IPS-11a (cell line): Measurements from ENCODE around the gene CFAP100.

Experiments used
- H3K4me3 ChIP-seq: one replicate; pipeline ENCODE4 v1.5.1; 2013; ENCODE audit warnings: low read depth, low read length, control low read depth

The CFAP100 gene

DNA sequence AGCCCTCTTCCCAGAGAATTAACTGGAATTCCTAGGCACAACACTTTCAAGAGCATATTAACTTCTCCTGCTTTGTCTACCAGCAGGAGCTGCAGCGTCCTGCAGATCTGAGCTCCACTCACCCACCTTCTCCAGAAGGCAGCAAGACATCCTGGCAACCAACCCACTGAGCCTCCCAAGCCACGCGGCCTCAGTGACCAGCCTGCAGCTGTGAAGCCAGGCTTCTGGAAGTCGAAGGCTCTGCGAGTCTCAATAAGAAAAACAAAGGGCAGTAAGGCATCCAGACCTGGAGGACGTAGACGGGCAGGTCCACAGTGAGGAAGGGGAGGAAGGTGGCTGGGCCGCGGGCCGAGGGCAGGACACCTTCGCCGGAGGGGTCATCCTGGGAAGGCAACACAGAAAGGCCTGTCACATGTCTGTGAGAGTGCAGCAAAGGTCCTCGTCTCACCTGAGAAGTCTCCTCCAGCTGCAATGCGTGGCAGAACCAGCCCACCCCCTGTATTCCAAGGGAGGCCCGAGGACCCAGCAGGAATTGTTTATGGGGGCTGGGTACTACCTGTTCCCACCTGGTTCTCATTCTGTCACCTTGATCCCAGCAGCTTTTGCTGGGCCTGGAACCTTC, 44.7 kb downstream of the CFAP100 start:
- H3K4me3 ChIP-seq = no peak overlapping the region

DNA sequence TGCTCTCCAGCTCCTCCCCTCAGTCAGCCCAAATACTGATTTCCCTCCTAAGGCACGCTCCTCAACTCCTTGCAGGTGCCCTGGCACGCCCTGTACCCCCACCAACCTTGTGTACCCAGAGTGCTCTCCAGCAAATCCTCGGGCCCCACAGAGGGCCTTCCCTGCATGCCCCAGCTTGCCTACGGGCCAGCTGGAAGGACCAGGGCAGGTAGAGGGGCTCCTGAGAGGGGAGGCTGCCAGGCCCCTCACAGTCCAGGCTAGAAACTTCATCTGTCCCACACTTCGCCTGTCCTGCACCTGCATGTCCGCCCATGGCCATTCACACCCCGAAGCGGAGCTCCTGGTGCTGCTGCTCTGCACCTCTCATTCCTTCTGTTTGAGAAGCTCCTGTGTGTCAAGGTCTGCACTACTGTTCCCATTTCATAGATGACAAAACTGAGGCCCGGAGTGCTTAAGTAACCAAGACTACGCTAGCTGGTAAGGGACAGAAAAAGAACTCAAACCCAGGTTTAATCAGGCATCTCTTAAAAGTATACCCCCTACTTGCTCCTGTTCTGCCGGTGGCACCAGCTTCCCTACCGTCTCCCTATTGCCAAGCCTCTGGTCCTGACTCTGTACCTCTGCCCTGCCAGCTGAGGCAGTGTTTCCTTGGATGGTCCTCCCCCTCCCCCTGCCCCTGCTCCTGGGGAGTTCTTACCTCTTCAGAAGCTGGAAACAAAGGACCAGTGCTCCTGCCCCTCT, 45.4 kb downstream of the CFAP100 start:
- H3K4me3 ChIP-seq = no peak overlapping the region

DNA sequence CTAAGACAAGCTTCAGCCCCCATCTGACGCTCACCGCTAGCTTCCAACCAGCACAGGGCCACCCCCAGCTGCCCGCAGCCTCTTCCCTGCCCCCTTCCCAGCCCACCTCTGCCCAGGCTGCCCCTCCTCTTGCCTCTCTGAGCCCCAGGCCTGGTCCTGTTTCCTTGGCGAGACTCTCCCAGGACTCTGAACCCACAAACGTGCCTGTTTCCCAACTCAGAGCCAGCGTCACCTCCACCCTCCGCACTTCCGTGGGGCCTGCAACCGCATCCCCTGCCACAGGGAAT, 45.9 kb downstream of the CFAP100 start:
- H3K4me3 ChIP-seq = no peak overlapping the region

DNA sequence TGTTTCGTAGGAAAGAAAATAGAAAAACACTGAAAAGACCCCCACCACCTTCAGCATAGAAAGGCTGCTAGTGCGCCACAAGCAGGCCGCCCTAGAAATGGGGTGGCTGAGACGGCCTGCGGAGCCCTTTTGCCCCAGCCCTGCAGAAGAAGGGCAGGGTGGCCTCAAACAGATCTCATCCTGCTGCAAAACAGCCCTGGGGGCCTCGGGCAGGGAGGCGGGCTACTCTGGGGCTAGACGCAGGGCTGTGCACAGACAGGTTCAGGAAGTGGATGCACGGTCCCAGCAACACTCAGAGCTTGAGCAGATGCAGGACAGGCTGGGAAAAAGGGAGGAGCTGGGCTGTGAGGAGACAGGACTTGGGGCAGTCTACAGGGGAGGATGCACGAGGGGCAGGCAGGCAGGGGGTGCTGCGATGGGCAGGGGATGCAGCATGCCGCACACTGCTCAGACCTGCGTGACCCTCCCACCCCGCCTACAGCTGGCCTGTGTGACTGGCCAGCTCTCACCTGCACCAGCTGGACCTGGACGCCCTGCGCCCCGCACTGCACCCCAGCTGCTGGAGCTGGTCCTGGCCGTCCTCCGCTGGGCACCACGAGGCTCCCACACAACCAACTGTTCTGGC, 46.7 kb downstream of the CFAP100 start:
- no peak overlapping the region for H3K4me3 ChIP-seq

DNA sequence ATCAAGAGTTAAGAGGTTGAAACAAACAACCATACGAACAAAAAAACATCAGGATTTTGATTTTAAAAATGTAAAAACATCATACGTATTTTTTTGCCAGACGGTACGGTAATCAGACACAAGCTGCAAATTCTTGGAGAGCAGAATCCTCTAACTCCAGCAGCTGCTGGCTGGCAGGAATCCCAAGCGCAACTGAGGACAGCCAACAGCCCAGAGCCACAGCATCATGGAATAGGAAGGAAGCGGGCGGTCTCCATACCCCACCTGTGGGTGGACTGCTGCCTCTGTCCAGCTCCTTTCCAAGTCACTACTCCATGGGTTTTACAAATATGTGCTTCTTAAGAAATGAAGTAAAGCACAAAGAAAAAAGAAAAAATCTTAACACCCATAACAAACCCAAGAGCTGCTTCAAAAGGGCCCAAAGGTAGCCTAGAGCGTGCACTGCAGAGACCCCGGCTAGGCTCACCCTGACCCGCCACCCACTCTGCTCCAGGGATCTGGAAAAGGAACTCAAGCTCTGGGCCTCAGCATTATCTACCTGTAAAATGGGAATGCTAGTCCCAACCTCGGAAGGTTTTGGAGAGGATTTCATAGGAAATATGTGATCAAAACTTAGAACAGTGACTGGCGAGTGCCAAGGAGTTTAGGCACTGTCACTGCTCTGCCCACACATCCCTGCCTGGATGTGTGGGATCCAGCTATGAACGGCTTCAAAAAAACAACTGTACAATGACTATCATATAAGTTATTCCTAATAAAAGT, 47.6 kb downstream of the CFAP100 start:
- no peak overlapping the region for H3K4me3 ChIP-seq

DNA sequence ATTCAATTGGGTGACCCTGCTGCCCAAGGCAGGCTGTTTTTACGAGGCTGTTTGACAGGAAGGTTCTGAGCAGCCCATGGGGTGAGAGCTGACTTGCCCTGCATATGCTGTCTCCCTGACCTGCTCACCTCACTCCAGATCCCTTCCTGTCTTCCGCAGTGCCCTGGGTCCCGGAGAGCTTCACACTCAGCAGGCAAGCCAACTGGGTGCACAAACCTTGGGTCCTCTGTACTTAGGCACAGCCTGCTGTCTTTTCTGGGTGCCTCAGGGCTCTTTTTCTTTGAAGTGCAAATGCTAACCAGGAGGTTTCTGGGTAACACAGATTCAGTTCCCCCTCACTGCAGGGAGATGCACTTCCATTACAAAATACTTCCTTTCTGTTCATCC, 48.1 kb downstream of the CFAP100 start:
- H3K4me3 ChIP-seq = no peak overlapping the region

DNA sequence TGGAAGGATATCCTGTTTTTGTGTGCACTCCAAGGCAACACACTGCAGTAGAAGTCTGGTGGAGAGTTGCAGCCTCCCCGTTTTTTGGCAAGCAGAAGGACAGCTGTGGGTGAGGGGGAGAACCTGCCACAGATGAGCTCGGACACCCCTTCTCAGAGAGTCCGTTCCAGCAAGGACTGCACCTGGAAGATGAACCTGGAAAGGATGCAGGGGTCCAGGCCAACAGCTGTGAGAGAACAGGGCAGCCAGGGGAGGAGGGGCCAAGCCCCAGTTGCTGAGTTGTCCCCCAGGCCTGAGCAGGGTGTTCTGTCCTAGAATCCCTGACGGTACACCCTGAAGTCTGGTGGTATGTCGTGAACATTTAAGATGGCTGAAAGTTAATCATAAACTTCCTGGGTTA, 50.8 kb downstream of the CFAP100 start:
- H3K4me3 ChIP-seq = no peak overlapping the region

DNA sequence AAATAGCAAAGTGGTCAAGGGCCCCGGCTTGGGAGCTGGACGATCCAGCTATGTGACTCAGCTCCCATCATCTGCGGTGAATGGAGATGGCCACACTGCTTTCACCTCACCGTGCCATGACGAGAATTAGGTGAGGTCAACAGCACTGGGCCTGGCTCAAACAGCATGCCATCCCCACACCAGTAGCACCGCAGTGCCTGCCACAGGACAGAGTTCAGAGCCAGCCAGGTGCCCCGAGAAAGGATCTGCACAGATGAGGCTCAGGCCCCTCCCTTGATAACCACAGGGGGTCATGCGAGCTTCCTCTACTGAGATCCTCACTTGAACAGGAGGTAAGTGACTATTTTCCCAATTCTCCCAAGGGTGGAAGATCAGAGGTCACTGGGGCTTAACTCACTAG, 51.6 kb downstream of the CFAP100 start:
- H3K4me3 ChIP-seq = no peak overlapping the region

DNA sequence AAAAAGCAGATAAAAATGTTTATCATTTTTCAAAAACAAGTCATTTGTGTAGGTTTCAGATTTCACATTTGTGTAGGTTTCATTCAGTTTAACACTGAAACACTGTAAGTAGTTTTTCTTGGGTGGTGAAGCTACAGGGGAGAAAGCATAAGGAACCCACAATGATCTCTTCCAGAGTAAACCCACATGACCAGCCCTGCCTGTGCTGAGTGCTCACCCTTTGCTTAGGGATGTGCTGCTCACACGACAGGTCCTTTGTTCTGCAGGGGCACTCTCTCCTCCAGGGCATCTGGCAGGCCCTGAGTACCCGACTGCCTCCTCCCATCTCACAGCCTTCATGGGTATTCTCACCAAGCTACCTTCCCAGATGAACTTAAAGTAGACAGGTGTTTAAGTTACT, 52.1 kb downstream of the CFAP100 start:
- H3K4me3 ChIP-seq = no peak overlapping the region

DNA sequence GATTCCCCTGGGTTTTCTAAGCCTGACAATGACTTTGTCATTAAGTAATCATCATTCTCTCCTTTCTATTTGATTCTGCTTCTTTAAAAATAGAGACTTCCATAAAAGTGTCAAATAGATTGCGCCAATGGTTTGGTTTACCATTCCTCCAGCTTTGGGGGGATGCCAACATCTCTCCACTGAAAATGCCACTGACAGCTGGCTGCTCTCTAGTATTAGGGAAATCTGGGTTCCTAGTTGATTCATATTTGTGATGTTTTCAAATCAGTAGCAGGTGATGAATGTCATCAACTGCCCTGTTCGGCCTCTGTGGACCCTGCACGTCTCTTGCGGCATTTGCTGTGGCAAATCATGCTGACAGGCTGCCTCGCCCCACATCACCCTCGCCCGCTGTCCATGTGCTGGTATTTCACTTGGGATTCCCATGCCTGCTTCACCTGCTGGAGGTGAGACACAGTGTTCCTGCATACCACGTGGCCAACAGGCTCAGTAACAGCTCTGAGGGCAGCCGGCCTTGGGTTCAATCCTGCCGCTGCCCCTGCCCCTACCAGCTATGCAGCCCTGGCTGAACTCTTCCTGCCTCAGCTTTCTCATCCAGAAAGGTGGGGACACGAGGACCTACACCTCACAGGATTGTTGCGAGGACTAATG, 52.9 kb downstream of the CFAP100 start:
- H3K4me3 ChIP-seq = no peak overlapping the region

DNA sequence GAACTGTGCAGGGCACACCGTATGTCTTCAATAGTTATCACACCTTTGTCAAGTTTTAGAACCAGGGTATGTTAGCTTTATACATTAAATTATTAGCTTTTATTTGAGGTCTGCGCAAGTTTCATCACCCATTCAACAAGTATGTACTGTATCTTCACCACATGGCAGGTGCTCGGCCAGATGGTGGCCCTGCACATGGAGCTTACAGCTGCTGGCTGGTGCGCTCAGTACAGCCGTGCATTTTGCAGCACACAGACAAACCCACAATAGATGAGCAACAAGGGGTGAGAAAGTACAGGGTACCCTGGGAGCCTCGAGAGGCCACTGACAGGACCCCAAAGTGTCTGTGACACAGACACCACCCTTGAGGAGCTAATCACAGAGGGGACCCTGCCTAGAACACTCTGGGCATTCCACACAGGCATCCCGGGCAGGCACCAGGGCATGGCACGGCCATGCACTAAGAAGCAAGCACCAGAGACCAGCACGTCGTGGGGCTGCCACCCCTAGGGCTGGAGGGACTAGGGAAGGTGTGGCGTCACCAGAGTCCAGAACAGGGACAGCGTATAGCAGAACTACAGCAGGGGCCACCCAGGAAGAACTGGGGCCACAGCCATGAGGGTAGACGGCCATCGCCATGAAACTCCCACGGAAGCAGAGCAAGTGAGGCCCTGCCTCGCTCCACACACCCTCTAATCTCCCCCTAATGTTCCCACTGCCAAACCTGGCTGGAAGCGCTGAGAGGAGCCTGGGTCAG, 53.6 kb downstream of the CFAP100 start:
- no peak overlapping the region for H3K4me3 ChIP-seq

DNA sequence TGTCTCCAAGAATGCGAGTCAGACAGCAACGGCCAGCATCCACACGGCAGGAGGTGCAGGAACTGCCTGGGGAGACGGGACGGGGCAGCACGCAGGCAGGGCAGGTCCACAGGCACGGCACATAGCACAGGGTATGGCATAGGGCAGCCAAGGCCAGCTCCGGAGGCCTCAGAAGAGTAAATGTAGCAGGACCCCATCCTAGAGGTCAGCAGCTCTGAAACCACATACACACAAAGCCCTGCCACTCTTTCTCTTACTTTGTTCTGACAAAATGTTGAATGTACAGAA, 54.1 kb downstream of the CFAP100 start:
- H3K4me3 ChIP-seq = no peak overlapping the region

DNA sequence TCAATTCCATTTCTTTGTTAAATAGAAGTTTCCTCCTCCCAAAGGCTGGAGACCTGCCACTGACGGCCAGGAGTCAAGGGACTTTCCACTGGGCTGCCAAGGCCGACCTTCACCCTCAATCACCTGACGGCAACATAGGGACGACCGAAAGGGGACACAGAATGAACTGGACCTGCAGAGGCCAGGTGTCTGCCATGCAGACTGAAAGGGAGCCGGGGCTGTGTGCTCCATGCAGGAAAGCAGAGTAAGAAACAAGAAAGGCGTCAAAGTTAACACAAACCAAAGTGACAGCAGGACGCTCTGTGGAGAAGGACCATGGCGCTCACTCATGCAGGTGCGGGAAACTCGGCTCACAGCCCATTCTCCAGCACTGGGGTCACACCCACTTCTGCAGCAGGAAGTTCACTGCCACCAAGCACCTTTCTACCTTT, 54.9 kb downstream of the CFAP100 start:
- no peak overlapping the region for H3K4me3 ChIP-seq

DNA sequence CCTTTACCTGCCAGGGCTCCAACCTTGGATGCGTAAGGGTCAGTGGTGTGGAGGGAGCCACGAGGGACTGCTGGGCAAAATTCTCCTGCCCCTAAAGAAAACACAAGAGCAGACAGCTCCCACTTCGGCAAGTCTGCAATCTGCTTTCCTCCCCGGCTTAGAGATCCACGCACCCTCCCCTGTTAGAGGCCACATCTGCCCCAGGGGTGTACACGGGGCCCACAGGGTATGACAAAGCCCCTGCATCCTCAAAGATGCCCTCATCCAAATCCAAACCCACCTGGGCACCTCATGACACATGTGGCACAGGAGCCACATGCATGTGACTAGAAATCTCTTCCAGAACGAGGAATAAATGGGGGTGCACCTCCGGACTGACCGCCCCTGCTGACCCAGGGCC, 55.5 kb downstream of the CFAP100 start:
- no peak overlapping the region for H3K4me3 ChIP-seq

DNA sequence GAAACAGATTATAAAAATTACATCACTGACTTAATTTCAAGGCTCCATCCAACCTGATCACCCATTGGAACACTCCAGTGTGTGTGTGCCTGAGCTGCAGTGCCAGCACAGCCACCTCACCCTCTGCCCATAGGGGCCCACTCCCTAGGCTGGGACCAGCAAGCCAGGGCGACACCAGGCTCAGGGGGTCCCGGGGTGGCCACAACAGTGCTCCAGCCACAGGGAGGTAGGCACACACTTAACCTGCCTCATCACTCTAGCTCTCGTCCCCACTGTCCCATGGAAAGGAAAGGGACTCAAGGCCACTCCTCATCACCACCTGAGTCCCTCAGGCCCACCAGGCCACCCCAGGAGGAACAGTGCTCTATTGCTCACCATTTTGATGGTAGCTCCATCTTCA, 56.0 kb downstream of the CFAP100 start:
- H3K4me3 ChIP-seq = no peak overlapping the region

DNA sequence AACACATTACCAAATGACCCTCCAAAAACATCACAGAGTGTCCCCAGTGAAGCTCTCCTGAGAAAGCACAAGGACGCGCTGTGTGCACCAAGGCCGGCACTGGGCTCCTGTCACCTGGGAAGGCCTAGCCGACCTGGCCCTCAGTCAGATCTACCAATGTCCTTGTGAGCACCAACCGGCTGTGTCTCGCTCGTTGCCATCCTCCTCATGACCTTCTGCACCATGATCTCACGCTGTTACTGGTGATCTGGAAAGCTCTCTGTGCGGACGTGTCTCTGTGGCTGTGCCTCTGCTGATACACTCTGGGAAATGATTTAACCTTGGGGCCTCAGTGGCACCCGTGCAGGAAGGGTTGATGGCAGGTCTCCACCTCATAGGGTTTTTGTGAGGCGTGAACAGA, 56.8 kb downstream of the CFAP100 start:
- no peak overlapping the region for H3K4me3 ChIP-seq

DNA sequence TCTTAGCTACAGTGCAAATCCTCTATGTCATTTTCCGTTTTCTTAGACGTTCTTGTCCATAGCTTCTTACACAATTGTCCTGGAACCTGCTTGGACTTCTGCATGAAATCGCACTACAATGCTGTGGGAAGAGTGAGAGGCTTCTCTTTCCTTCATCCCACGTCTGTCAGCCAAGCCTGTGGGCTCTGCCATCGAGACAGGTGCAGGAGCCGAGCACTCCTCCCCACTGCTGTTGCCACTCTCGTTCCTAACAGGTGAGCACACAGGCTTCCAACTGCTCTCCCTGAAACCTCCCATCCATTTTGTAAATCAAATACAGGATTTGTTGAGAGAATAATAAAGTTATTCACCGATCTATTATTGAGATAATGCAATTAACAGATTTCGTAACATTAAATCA, 57.5 kb downstream of the CFAP100 start:
- no peak overlapping the region for H3K4me3 ChIP-seq

DNA sequence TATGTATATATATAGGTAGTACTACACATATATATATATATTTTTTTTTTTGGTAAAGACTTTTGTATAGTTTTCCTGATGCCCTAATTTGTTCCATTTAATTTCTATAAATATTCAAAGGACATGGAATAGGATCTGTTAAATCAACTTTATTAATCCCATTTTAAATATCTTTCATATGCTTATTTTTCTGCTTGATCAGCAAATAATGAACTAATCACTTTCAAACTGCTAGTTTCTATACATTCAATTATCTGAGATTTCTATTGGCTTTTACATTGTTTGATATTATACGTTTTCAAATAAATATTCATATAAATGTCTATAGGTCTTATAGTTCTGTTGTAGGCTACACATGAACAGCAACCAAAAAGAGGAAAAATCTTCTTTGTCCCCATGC, 59.3 kb downstream of the CFAP100 start:
- H3K4me3 ChIP-seq = no peak overlapping the region

DNA sequence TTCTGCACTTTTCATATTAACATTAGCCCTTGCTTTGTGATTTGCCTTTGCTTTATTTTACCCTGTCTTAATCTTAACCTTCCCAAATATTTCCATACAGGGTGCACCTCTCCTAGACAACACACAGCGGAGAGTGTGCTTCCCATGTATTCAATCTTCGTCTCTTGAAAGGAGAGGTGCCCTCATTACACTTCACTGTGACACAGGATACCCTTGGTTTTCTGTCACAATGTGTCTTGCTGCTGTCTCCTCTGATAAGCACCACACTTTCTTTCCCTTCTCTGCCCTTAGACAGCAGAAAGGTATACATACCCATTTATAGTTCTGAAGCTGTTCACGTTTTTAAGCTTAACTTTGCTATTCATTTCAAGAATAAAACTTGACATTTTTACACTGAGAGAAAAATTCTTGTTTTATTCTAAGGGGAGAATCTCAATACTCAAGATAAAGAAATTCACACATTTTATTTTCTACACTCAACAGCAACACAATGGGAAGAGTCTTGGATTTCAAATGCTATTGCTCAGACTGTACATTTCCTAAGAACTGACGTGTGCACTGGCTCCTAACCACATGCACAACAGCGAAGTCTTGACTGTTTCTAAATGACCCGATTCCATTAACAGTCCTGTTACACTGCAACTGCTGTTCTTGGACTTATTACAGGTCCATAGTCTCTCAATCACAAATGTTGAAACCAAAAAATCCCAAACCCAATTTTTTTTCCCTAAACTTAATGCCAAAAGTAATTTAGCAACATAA, 59.9 kb downstream of the CFAP100 start:
- no peak overlapping the region for H3K4me3 ChIP-seq

DNA sequence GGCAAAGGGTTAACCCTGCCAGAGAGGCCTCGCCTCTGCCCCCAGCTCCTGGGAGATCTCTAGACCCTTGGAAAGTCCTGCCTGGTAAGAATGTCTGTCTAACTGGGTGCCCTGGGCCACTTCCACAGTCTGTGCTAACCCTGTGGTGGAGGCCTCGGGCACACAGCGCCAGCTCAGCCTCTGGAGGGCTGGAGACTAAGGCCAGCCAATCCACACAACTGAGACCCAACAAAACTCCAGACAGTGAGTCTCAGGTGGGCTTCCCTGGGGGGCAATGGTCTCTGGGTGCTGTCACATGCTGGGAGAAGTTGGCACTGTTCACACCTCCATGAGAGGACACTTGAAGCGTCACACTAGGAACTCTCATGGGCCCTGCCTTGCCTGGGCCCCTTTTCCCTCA, 61.5 kb downstream of the CFAP100 start:
- no peak overlapping the region for H3K4me3 ChIP-seq
